GM18861 (cell line): ENCODE results near the gene C10orf90.

Experiments used
- ATAC-seq: cut with Tn5 transposase; IDR thresholded peaks from one replicate; pipeline ENCODE4 v1.9.1; 2021; ENCODE audit not compliant: unreplicated experiment

The C10orf90 gene

GRCh38 chr10:126670056-126670894 lies at the start of gene C10orf90:
TSS of gene C10orf90 (minus strand) at chr10:126670693. CDS start at chr10:126670480, 213 bp downstream.
- ATAC-seq, result no peak

GRCh38 chr10:126716366-126716765 lies 45.9 kb upstream of the C10orf90 start:
- no peak for ATAC-seq

GRCh38 chr10:126713594-126713993 lies 43.1 kb upstream of the C10orf90 start:
- ATAC-seq, result no peak

GRCh38 chr10:126712681-126713080 lies 42.2 kb upstream of the C10orf90 start:
- no peak for ATAC-seq

- ATAC-seq, result no peak
These were observed 35.6 kb upstream of the C10orf90 start for GRCh38 chr10:126705951-126706565.

GRCh38 chr10:126705131-126705530 lies 34.6 kb upstream of the C10orf90 start:
- no peak for ATAC-seq

- no peak for ATAC-seq
These were observed 34.2 kb upstream of the C10orf90 start for GRCh38 chr10:126704649-126705048.

GRCh38 chr10:126702181-126702580 lies 31.7 kb upstream of the C10orf90 start:
- ATAC-seq, result no peak

- ATAC-seq, result no peak
These were observed 31.0 kb upstream of the C10orf90 start for GRCh38 chr10:126701526-126701925.

- no peak for ATAC-seq
These were observed 26.2 kb upstream of the C10orf90 start for GRCh38 chr10:126696684-126697083.

GRCh38 chr10:126691456-126691855 lies 21.0 kb upstream of the C10orf90 start:
- no peak for ATAC-seq

- no peak for ATAC-seq
These were observed 20.0 kb upstream of the C10orf90 start for GRCh38 chr10:126690534-126690933.

GRCh38 chr10:126689461-126689994 lies 19.0 kb upstream of the C10orf90 start:
- ATAC-seq, result no peak

- ATAC-seq, result no peak
These were observed 16.7 kb upstream of the C10orf90 start for GRCh38 chr10:126687121-126687606.

- no peak for ATAC-seq
These were observed 16.2 kb upstream of the C10orf90 start for GRCh38 chr10:126686719-126687118.

- no peak for ATAC-seq
These were observed 15.8 kb upstream of the C10orf90 start for GRCh38 chr10:126686268-126686667.

GRCh38 chr10:126685756-126686155 lies 15.3 kb upstream of the C10orf90 start:
- ATAC-seq, result no peak

GRCh38 chr10:126684171-126684745 lies 13.8 kb upstream of the C10orf90 start:
- ATAC-seq, result no peak

- no peak for ATAC-seq
These were observed 13.0 kb upstream of the C10orf90 start for GRCh38 chr10:126683466-126683865.

- ATAC-seq, result no peak
These were observed 5.4 kb upstream of the C10orf90 start for GRCh38 chr10:126675656-126676438.
